GM19395 (cell line): ENCODE data around the gene RPP21.

ENCODE experiments used
- ATAC-seq: cut with Tn5 transposase; IDR thresholded peaks from one replicate; pipeline ENCODE4 v1.9.1; 2021; ENCODE audit warnings: mild to moderate bottlenecking, moderate library complexity; ENCODE audit not compliant: unreplicated experiment

RPP21 gene

DNA sequence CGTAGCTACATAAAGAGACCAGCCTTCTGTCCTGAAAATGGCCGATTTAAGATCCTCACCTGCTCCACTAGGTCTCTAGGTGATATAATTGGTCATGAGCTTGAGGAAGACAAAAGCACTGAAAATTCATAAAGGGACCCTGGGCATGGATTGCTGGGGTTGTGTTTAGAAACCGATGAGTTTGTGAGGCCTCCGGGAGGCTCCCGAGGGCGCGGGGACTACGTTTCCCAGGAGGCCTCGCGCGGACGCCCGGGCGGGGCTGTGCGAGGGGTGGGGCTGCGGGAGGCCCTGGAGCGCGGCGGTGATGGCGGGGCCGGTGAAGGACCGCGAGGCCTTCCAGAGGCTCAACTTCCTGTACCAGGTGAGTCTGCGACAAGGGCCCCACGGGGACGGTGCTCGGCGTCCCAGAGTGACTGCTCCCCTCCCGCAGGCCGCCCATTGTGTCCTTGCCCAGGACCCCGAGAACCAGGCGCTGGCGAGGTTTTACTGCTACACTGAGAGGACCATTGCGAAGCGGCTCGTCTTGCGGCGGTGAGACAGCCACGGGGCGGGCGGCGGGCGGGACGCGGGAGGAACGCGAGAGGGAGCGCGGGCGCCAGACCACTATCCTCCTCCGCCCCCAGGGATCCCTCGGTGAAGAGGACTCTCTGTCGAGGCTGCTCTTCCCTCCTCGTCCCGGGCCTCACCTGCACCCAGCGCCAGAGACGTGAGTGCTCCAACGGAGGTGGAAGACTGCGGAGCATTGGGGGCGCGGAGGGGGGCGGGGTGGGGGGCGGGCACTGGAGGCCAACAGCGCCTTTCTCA, at the start of gene RPP21:
Gene RPP21, plus strand, starts transcription at position 289 of the 804 bp plus-strand sequence. Its CDS starts 16 bp downstream, at position 305.
- peak; percentile 89 for ATAC-seq

DNA sequence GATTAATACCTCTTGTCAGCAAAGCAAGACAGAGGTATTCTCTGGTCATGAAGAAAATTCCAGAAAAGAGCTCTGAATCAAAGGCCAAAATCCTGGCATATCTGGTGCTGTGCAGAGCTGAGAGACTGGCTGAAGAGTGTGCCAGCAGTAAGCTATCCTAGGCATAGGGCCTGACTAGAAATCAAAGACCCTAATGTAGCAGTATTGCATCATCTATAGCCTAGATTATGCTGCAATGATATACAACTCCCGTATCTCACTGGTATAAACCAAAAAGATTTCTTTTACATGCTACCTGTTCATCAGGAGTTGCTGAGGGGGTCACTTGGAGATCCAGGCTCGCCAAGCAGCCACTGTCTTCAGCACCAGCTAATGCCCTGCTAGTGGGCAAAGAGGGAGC, 49.1 kb upstream of the RPP21 start:
- no peak for ATAC-seq

DNA sequence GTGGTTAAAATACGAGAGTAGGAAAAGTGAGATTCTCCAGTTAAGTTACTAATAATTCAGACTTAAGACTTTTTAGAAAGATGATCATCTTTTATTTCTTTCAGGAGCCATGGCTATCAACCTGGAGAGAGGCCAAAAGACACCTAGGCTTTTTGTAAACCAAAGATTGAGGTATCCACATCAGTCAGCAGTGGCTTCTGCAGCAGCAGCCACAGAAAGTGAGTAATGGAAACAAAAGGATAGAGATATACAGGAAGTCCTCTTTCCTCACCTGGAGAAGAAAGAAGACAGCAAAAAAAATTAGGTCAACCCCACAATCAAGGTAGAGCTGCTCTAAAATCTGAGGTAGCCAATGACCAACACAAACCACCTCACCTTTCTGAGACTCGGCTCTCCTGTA, 41.0 kb upstream of the RPP21 start:
- ATAC-seq, result no peak

DNA sequence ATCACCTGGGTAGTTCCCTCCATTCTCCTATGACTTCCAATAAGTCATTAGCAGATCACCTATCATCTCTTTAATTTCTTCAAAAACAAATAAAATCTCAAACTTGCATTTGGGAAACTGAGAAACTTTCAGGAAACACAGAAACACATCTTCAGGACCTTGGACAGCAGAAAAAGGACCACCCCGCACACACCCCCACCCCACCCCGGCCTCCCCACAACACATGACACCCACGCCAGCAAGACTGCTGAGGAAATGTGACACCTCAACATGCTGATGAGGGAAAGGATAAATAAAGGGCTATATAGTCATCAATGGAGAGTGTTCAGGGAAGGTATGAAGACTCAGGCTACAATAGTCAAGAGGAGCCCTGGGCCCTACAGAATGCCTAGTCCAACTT, 33.9 kb upstream of the RPP21 start:
- no peak for ATAC-seq

DNA sequence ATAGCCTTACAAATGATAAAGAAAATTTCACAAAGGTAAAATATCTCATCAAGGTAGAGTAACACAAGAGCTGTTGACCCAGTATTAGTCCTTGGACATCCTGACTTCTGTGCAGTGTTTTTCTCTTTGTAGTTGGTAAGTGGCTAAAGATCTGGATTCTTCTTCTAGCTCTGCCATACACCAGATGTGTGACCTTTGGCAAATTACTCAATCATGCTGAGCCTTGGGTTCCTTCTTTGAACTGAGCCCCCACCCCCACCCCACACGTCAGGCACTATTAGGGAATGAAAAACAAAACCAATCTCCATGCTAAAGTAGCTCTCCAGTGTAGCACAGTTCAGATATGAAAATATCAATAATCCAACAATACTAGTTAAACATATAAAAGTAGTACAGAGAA, 33.3 kb upstream of the RPP21 start:
- no peak for ATAC-seq

DNA sequence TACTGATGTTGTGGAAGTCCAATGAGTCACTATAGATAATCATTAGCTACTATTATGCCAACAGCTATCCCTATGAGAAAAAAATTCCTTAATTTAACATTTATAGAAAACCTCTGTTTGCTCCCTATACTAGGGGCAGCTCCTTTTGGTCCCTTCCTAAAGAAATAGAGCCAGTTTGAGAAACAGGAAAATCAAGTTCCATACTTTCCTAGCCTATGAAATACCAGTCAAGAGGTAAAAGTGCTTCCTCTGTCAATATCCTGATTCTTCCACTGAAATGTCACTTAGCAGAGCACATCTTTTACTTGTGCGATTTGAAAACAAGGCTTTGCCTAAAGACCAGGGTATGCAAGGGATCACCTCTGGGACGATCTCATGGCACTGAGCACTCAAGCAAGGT, 32.7 kb upstream of the RPP21 start:
- no peak for ATAC-seq

DNA sequence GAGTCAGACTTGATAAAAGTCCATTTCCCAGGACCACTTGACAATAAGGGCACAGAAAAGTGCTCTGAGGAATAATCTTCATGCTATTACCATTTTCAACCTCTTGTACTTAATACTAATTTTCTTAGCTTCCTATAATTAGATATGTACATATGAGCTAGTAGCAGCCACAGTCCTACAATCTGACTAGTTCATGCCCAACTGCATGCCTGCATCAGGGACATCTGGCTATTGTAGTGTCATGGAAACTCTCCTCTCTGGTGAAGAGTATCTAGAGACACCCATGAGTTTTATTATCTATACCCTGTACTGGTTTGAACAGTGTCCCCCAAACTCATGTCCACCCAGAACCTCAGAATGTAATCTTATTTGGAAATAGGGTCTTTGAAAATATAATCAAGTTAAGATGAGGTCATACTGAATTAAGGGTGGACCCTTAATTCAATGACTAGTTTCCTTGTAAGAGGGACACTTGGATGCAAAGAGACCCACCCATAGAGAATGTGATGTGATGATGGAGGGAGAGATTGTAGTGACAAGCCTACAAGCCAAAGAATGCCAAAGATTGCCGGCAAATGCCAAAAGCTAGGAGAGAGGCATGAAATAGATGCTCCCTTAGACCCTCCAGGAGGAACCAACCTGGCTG, 32.2 kb upstream of the RPP21 start:
- no peak for ATAC-seq

DNA sequence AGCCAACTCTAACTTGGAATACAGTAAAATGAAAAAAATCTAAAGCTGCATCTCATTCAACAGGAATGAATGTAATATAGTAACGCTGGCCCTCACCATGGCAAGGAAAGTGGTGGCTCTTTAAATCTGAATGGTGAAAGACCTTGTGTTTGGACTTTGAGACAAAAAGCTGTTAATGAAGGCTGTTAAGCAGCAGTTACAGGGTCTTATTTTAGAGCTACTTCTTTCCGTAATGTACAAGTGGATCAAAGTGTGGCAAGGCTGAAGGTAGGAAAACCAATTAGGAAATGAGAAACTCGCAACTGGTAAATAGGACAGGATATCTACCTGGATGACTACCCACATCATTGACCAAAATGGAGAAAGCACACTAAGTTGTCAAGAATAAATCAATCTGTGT, 29.8 kb upstream of the RPP21 start:
- no peak for ATAC-seq

DNA sequence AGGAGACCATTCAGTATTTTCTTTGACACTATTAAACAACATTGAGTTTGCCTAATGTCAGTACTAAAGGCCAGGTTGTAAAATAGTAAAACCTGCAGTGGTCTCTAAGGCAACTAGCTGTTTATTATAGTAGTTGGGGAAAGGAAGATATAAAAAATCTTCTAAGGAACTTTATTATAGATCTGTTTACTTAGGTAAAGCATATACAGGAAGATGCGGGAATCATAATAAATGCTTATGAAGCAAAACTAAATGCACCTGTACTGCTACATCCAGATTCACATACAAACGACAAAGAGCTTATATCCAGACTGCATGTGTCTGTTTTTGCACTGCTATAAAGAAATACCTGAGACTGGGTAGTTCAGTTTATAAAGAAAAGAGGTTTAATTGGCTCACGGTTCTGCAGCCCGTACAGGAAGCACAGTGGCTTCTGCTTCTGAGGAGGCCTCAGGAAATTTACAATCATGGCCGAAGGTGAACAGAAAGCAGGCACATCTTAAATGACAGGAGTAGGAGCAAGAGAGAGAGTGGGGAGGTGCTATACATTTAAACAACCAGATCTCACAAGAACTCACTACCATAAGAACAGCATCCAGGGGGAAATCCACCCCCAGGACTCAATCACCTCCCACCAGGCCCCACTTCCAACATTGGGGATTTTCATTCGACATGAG, 26.9 kb upstream of the RPP21 start:
- ATAC-seq, result no peak

DNA sequence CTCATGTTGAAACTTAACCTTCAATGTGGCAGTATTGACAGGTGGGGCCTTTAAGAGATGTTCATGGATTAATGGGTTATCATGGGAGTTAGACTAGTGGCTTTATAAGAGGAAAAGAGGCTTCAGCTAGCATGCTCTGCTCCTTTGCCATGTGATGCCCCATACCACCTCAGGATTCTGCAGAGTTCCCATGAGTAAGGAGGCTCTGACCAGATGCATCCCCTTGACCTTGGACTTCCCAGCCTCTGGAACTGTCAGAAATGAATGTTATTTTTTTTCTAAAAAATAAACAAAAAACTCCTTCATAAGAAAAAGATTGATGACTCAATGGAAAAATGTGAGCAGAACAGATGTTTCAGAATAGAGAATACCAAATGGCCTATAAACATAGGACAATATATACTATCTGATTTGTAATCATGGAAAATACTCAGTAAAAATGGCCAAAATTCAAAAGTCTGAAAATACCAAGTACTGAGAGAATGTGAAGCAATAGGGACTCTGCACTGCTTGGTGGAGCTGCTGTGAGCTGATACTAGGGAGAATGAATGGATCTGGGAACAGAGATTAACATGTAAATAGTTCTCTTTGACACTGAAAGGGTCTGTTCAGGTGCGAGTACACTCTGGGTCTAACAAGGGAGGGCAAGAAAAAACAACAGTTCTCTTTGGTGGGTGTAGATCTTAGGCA, 25.7 kb upstream of the RPP21 start:
- no peak for ATAC-seq

DNA sequence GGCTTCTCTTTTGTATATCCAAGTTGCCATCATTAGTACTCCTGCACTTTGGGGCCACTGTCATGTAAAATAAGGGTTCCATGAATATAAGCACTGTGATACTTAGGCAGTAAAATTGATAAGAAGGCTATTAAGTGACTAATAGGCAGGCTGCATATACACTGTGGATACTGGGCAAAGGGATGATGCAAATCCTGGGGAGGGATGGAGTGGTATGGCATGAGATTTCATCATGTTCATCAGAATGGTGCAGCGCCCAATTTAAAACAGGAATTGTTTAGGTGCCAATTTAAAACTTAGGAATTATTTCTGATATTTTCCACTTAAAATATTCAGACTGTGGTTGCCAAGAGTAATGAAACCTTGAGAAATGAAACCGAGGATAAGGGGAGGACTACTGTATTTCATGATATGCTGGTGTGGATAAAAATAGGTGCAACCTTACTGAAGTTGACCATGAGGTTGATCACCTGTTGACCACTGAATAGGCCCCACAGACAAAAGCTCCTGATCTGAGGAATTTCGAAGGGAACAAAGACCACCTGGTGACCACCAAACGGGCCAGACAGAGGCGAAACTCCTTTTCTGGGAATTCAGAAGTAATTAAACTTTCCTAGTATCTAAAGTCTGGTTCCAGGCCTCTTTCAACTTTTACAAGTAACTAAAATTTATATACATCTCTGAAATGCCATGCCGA, 23.1 kb upstream of the RPP21 start:
- no peak for ATAC-seq

DNA sequence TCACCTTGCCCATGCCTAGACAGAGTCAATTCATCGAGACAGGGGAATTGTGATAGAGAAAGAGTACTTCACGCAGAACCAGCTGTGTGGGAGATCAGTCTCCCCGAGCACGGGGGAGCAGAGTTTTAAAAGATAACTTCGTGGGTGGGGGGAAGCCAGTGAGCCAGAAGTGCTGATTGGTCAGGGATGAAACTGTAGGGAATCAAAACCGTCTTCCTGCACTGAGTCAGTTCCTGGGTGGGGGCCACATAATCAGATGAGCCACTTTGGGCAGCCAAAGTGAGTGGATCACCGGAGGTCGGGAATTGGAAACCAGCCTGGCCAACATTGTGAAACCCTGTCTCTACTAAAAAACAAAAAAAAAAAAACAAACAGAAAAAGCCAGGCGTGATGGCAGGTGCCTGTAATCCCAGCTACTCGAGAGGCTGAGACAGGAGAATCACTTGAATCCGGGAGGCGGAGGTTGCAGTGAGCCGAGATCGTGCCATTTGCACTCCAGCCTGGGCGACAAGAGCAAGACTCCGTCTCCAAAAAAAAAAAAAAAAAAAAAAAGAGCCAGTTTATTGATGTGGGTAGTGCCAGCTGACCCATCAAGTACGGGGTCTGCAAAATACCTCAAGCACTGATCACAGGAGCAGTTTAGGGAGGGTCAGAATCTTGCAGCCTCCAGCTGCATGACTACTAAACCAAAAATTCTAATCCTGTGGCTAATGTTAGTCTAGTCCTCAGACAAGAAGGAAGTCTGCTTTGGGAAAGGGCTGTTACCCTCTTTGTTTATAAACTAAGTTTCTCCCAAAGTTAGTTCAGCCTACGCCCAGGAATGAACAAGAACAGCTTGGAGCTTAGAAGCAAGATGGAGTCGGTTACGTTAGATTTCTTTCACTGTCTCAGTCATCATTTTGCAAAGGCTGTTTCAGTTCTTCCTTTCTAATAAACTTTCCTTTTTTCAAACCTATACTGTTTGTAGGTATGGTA, 22.1 kb upstream of the RPP21 start:
- no peak for ATAC-seq

DNA sequence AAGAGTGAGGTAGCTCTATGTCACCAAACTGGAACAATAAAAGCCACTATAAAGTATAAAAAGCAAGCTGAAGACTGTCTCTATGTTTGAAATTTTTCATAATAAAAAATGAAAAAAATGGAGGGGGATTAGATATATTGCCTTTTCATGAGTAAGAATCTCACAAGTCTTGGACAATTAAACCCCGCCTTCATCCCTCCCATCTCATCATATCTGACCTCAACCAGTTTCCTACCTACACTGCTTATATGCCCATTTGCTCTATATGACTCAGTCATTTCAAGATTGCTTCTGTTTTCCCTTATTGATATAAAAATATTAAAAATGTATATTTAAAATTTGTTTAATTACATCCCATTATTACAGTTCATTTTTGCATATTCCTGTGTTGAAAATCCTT, 21.1 kb upstream of the RPP21 start:
- no peak for ATAC-seq

DNA sequence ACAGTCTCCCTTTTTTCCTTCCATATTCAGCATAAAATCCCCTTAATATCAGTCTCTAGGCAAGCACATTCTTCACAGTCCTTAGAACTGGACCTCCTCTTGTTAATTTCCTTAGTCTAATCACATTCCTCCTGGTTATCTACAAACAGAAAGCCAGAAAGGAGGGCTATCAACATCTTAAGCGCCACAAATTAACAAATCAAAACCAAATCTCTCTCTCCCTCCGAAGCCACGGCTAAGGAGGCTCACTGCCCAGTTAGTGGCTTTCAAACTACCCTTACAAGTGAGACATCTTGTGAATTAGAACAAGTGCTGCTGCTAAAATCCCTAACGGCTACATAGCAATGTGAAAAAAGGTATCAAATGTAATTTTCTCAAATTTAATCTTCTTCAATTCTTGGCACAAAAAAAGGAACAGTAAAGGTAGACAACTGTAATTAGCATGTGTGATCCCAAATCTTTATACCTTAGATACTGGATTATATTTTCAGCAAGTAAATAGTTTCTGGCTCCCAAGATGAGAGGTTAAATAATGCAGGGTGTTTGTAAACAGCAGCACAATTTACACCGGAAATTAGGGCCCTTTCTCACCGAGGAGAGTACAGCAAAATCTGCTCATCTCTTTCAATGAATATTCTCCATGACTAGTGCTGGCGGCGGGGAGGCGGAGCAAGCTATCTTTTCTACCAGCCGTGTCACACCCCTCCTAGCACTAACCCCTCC, 19.6 kb upstream of the RPP21 start:
- ATAC-seq, result peak; percentile 39

DNA sequence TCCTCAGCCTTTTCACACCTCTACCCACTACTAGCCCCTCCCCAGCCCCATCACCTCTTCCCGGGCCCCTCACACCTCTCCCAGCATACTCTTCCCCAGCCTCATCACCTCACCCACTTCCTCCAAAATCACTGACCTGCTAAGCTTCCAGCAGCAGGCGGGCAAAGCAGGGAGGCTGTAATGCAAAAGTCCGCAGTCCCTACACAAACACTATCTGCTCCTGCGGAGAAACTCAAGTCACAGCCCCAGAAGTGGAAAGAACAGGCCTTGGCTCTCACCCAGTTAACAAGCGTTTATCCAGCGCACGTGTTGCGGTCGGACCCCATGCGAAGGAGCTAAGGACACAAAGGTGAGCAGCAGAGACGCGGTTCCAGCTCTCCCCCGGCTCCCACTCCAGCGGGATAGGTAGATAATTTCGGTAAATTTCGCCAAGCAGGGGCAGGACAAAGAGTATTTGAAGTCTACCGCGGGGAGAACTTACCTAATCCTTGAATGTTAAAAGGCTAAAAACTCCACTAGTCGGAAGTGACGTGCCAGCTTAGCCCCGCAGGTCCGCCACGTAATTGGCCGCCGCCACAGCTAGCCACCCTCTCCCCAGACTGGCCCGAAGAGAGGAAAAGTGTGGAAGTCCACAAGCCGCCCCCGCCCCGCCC, 19.0 kb upstream of the RPP21 start:
- ATAC-seq, result peak; percentile 47

DNA sequence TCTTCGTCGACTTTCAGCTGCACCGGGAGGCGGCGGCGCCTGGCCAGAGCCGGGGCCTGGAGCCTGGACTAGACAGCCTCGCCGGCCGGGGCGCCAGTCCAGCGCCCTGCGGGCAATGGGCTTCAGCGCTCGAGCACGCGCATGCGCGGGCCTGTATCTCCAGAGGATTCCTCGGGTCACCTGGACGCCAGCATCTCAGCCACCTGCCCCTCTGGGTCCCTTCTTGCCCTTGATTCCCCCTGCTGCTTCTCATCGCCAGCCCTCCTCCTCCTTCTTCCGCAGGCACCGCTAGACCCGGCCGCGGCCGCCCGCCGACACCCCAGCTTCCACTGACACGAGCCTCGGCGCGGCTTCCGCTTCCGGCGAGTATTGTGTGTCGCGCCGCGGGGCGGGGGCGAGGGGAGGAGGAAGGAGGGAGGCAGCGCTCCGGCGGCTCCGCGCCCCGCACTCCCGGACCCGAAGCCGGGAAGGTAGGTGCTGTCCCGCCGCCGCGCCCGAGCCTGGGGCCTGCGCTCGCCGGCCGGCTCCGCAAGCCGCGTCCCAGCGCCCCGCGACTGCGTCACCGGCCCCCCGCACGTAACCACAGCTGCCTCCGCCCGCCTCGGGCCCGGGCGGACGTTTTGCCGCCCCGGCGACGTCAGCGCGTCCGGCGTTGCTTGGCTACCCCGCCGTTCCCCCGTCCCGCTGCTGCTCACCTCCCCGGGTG, 18.3 kb upstream of the RPP21 start, which contains the start of gene TRIM39:
Gene TRIM39, plus strand, starts transcription at position 402 of the 706 bp plus-strand sequence. CDS start 2,391 bp downstream, outside the sequence.
- peak; percentile 79 for ATAC-seq

DNA sequence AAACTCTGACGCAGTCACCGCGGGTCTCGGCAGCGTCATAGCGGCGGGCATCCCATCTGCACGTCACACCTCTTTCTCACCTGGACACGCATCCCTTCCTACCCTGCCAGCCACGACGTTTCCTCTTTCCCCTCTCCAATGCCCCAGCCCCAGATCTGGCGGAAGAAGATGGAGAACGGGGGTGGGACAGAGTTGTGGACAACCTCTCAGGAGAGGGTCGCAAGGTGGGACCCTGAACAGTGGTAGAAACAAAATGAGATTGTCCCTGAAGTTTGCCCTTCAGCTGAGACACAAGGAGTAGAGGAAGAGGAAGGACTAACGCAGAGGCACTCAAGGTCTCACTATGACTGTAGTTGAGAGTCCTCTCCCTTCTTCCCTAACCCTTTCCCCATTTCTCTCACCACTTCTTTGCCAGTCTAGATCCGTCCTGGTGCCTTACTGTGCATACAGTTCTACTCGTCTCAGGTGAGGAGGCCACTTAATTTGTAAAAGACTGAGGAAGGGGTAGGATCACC, 17.7 kb upstream of the RPP21 start:
- ATAC-seq, result no peak
